ENCODE measurements around the gene ZNF426.
"Not testable (repeated sequence)": the region's sequence is repeated elsewhere in the genome, so short reads cannot be mapped to it uniquely, and the experiment has no call there.

DNA sequence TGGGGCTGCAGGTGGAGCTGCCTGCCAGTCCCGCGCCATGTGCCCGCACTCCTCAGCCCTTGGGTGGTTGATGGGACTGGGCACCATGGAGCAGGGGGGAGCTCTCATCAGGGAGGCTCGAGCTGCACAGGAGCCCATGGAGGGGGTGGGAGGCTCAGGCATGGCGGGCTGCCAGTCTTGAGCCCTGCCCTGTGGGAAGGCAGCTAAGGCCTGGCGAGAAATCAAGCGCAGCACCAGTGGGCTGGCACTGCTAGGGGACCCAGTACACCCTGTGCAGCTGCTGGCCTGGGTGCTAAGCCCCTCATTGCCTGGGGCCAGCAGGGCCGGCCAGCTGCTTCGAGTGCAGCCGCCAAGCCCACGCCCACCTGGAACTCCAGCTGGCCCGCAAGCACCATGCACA, 2.8 kb upstream of the ZNF426 start:
- not testable (repeated sequence) for TF ChIP-seq EZH2 (IDR thresholded peaks at IDR 0.05; ENCODE audit: borderline replicate concordance, insufficient read depth, low read depth, low read length, poor library complexity, severe bottlenecking)
- TF ChIP-seq, protein P1, sequence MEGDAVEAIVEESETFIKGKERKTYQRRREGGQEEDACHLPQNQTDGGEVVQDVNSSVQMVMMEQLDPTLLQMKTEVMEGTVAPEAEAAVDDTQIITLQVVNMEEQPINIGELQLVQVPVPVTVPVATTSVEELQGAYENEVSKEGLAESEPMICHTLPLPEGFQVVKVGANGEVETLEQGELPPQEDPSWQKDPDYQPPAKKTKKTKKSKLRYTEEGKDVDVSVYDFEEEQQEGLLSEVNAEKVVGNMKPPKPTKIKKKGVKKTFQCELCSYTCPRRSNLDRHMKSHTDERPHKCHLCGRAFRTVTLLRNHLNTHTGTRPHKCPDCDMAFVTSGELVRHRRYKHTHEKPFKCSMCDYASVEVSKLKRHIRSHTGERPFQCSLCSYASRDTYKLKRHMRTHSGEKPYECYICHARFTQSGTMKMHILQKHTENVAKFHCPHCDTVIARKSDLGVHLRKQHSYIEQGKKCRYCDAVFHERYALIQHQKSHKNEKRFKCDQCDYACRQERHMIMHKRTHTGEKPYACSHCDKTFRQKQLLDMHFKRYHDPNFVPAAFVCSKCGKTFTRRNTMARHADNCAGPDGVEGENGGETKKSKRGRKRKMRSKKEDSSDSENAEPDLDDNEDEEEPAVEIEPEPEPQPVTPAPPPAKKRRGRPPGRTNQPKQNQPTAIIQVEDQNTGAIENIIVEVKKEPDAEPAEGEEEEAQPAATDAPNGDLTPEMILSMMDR (IDR thresholded peaks at IDR 0.05) = not testable (repeated sequence)
